Measurements from ENCODE around the gene RAD18.

RAD18 gene

DNA sequence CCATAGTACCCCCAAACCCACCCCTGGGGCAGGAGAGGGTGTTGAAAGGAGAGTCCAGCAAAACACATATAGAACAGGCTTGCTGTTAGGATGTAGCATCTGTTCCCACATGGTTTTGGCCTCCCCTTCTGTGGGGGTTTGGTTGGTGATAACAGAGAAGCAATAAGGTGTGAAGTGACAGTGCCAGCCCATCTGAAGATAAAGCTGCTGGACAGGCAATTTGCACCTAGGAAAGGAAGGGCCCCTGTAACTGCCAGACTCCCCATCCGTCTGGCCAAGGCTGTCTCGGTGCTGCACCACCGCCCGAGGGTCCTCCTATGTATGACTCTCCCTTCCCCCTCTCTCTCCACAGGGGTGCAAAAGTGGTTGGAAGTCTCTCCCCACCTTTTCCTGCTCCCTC is 99.4 kb downstream of the RAD18 start:
- Histone ChIP-seq H3F3A (ENCODE audit: insufficient read depth, low read length) (no peaks in the 10 kb centered on the region), H3K4me1 (ENCODE audit: low read length) (no peaks in the 10 kb centered on the region), H3K27me3 (replicated peaks; ENCODE audit: insufficient read depth, low read length) (no peaks in the 10 kb centered on the region), H3K79me2 (ENCODE audit: low read length) (no peaks in the 10 kb centered on the region), H3K4me3 (ENCODE audit: low read length) (no peak overlapping the region), H3K9ac (ENCODE audit: low read length) (no peak overlapping the region), H3K4me2 (ENCODE audit: low read depth, low read length) (no peak overlapping the region), H3K9me2 (replicated peaks; ENCODE audit: insufficient read depth, low read length) (no peaks in the 10 kb centered on the region), H3K9me3 (replicated peaks; ENCODE audit: insufficient read depth, low read length) (no peaks in the 10 kb centered on the region), H2AFZ (ENCODE audit: low read length) (no peak overlapping the region), H4K20me1 (ENCODE audit: insufficient read depth, low read length) (no peaks in the 10 kb centered on the region), H3K36me3 (replicated peaks; ENCODE audit: insufficient read depth, low read length) (no peaks in the 10 kb centered on the region), H3K27ac (ENCODE audit: low read length) (no peak overlapping the region)
- DNase-seq: no peak
- TF ChIP-seq, protein P1, sequence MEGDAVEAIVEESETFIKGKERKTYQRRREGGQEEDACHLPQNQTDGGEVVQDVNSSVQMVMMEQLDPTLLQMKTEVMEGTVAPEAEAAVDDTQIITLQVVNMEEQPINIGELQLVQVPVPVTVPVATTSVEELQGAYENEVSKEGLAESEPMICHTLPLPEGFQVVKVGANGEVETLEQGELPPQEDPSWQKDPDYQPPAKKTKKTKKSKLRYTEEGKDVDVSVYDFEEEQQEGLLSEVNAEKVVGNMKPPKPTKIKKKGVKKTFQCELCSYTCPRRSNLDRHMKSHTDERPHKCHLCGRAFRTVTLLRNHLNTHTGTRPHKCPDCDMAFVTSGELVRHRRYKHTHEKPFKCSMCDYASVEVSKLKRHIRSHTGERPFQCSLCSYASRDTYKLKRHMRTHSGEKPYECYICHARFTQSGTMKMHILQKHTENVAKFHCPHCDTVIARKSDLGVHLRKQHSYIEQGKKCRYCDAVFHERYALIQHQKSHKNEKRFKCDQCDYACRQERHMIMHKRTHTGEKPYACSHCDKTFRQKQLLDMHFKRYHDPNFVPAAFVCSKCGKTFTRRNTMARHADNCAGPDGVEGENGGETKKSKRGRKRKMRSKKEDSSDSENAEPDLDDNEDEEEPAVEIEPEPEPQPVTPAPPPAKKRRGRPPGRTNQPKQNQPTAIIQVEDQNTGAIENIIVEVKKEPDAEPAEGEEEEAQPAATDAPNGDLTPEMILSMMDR (IDR thresholded peaks at IDR 0.05; ENCODE audit: low read length): no peak
- TF ChIP-seq EZH2phosphoT487 (IDR thresholded peaks at IDR 0.05; ENCODE audit: low read length) (no peak), EZH2 (optimal IDR thresholded peaks at IDR 0.05; ENCODE audit: low read depth, low read length) (no peak)

DNA sequence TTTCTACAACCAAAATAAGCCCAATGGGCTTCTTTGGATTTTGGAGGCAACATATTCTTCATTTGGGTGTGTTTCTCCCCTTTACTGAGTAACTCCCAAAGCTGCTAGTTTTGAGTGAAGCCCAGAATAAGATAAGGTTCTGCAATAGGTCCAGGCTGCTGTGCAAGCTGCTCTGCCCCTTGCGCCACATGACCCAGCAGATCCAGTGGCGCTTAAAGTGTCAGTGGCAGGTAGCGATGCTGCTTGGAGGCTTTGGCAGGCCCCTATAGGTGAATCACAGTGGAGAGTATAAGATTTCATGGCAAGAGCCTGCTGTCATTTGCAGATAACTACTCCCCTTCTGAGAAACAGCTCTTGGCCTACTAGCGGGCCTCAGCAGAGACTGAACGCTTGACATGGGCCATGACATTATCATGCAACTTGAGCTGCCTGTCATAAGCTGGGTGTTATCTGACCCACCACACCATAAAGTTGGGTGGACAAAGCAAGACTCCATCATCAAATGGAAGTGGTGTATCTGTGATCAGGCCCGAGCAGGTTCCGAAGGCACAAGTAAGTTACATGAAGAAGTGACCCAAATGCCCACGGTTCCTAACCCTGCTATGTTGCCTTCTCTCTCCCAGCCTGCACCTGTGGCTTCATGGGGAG is 105.4 kb downstream of the RAD18 start:
- no peak for DNase-seq
- Histone ChIP-seq H3K9ac (ENCODE audit: low read length) (no peak overlapping the region), H3K27ac (ENCODE audit: low read length) (no peak overlapping the region), H3K4me2 (ENCODE audit: low read depth, low read length) (no peak overlapping the region), H2AFZ (ENCODE audit: low read length) (no peak overlapping the region), H4K20me1 (ENCODE audit: insufficient read depth, low read length) (no peaks in the 10 kb centered on the region), H3K36me3 (replicated peaks; ENCODE audit: insufficient read depth, low read length) (no peaks in the 10 kb centered on the region), H3K79me2 (ENCODE audit: low read length) (no peaks in the 10 kb centered on the region), H3K4me1 (ENCODE audit: low read length) (no peaks in the 10 kb centered on the region), H3K4me3 (ENCODE audit: low read length) (no peak overlapping the region), H3K27me3 (replicated peaks; ENCODE audit: insufficient read depth, low read length) (no peaks in the 10 kb centered on the region), H3K9me3 (replicated peaks; ENCODE audit: insufficient read depth, low read length) (no peaks in the 10 kb centered on the region), H3F3A (ENCODE audit: insufficient read depth, low read length) (no peaks in the 10 kb centered on the region), H3K9me2 (replicated peaks; ENCODE audit: insufficient read depth, low read length) (no peaks in the 10 kb centered on the region)
- TF ChIP-seq EZH2phosphoT487 (IDR thresholded peaks at IDR 0.05; ENCODE audit: low read length): no peak
- TF ChIP-seq EZH2 (optimal IDR thresholded peaks at IDR 0.05; ENCODE audit: low read depth, low read length): no peak
- TF ChIP-seq, protein P1 (IDR thresholded peaks at IDR 0.05; ENCODE audit: low read length): no peak

DNA sequence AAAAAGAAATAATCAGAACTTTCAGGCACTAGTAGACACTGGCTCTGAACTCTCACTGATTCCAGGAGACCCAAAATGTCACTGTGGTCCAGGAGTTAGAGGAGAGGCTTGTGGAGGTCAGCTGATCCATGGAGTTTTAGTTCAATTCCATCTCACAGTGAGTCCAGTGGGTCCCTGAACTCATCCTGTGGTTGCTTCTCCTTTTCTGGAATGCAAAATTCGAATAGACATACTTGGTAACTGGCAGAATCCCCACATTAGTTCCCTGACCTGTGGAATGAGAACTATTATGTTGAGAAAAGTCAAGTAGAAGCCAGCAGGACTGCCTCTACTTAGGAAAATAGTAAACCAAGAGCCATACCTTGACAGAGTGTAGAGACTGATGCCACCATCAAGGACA is 106.6 kb downstream of the RAD18 start:
- H3K27ac ChIP-seq (ENCODE audit: low read length): no peak overlapping the region
- no peak for DNase-seq

More for the DNA sequence above, 106.6 kb downstream of the RAD18 start:
- Histone ChIP-seq H3F3A (ENCODE audit: insufficient read depth, low read length) (no peaks in the 10 kb centered on the region), H3K9me3 (replicated peaks; ENCODE audit: insufficient read depth, low read length) (no peaks in the 10 kb centered on the region), H3K27me3 (replicated peaks; ENCODE audit: insufficient read depth, low read length) (no peaks in the 10 kb centered on the region), H3K9me2 (replicated peaks; ENCODE audit: insufficient read depth, low read length) (no peaks in the 10 kb centered on the region), H3K4me3 (ENCODE audit: low read length) (no peak overlapping the region), H3K4me2 (ENCODE audit: low read depth, low read length) (no peak overlapping the region), H3K79me2 (ENCODE audit: low read length) (no peaks in the 10 kb centered on the region), H2AFZ (ENCODE audit: low read length) (no peak overlapping the region), H3K9ac (ENCODE audit: low read length) (no peak overlapping the region), H3K4me1 (ENCODE audit: low read length) (no peaks in the 10 kb centered on the region), H3K36me3 (replicated peaks; ENCODE audit: insufficient read depth, low read length) (no peaks in the 10 kb centered on the region), H4K20me1 (ENCODE audit: insufficient read depth, low read length) (no peaks in the 10 kb centered on the region)
- TF ChIP-seq, protein P1 (IDR thresholded peaks at IDR 0.05; ENCODE audit: low read length): no peak
- no peak for TF ChIP-seq EZH2 (optimal IDR thresholded peaks at IDR 0.05; ENCODE audit: low read depth, low read length)
- TF ChIP-seq EZH2phosphoT487 (IDR thresholded peaks at IDR 0.05; ENCODE audit: low read length): no peak
